Osteoblast (primary cell): Measurements from ENCODE around the gene TNRC18. TPM values are rescaled to one million over a fixed set of nuclear protein-coding genes. Genes with fewer than 3 reads are reported as not detected.
A peak's percentile ranks its signal among the peaks of the same experiment; 100 is the strongest.
"Not testable (repeated sequence)": the region's sequence is repeated elsewhere in the genome, so short reads cannot be mapped to it uniquely, and the experiment has no call there.

Source experiments
- DNase-seq: peaks from one replicate; pipeline ENCODE4 v3.0.0; 2011; ENCODE audit warnings: low spot score, mixed read lengths; ENCODE audit not compliant: insufficient read length; ENCODE audit errors: missing footprints
- H2AFZ ChIP-seq: 2 replicates; pipeline ENCODE4 v1.6.0; 2011; ENCODE audit warnings: mild to moderate bottlenecking, low read length
- H3K27ac ChIP-seq: 2 replicates; pipeline ENCODE4 v1.5.1; 2011; ENCODE audit warnings: mild to moderate bottlenecking, low read depth, low read length, moderate library complexity
- H3K27me3 ChIP-seq: 2 replicates; pipeline ENCODE4 v1.6.0; 2012; ENCODE audit warnings: mild to moderate bottlenecking, control low read depth, inconsistent platforms, low read length, moderate library complexity; ENCODE audit not compliant: insufficient read depth
- H3K36me3 ChIP-seq: 2 replicates; pipeline ENCODE4 v1.5.1; 2011; ENCODE audit warnings: mild to moderate bottlenecking, low read length, control low read depth, moderate library complexity; ENCODE audit not compliant: insufficient read depth
- H3K4me1 ChIP-seq: 2 replicates; pipeline ENCODE4 v1.5.1; 2011; ENCODE audit warnings: mild to moderate bottlenecking, low read length, control low read depth, moderate library complexity; ENCODE audit not compliant: insufficient read depth
- H3K4me2 ChIP-seq: 2 replicates; pipeline ENCODE4 v1.6.0; 2011; ENCODE audit warnings: mild to moderate bottlenecking, low read length; ENCODE audit not compliant: insufficient read depth
- H3K4me3 ChIP-seq: fragments of 200-600 bp; sonication (generic); 3 replicates; pipeline ENCODE4 v1.5.1; 2012; ENCODE audit warnings: mild to moderate bottlenecking, low read length, inconsistent platforms; ENCODE audit not compliant: insufficient read depth
- H3K79me2 ChIP-seq: 2 replicates; pipeline ENCODE4 v1.6.0; 2012; ENCODE audit warnings: mild to moderate bottlenecking, low read length, control low read depth, inconsistent platforms; ENCODE audit not compliant: insufficient read depth
- H3K9me3 ChIP-seq: 2 replicates; pipeline ENCODE4 v1.5.1; 2011; ENCODE audit warnings: low read depth, low read length, control low read depth
- H4K20me1 ChIP-seq: 2 replicates; pipeline ENCODE4 v1.6.0; 2012; ENCODE audit warnings: mild to moderate bottlenecking, low read length, control low read depth; ENCODE audit not compliant: insufficient read depth
- CTCF ChIP-seq: IDR thresholded peaks from 2 replicates; pipeline ENCODE4 v1.5.1; 2011; ENCODE audit warnings: mild to moderate bottlenecking, low read depth, low read length, moderate library complexity; ENCODE audit errors: extremely low read depth
- total RNA-seq: library from RNA; depleted of rRNA; stranded (reverse); fragments of >200 nt; gene quantifications from 2 replicates; pipeline ENCODE4 v1.2.3, GENCODE V29; 2012

Gene TNRC18
- total RNA-seq, 1 donor, result 83.6 TPM

GRCh38 chr7:5315761-5316160 is 107.9 kb downstream of the TNRC18 start:
- H4K20me1 ChIP-seq, result peaks cover 4% of the 10 kb centered on the region
- no peak for TF ChIP-seq CTCF
- no peaks in the 10 kb centered on the region for H3K4me1 ChIP-seq
- peaks cover 1% of the 10 kb centered on the region for H3K79me2 ChIP-seq
- no peak overlapping the region for H3K4me2 ChIP-seq
- no peaks in the 10 kb centered on the region for H3K27me3 ChIP-seq
- peak; percentile 23 for DNase-seq
- no peaks in the 10 kb centered on the region for H3K9me3 ChIP-seq
- H3K4me3 ChIP-seq, result no peak overlapping the region
- no peak overlapping the region for H3K27ac ChIP-seq
- no peak overlapping the region for H2AFZ ChIP-seq
- H3K36me3 ChIP-seq, result peaks cover 40% of the 10 kb centered on the region

GRCh38 chr7:5314864-5315263 is 108.8 kb downstream of the TNRC18 start:
- Histone ChIP-seq H2AFZ (no peak overlapping the region), H3K27ac (no peak overlapping the region), H4K20me1 (peaks cover 6% of the 10 kb centered on the region), H3K4me1 (no peaks in the 10 kb centered on the region), H3K36me3 (peaks cover 36% of the 10 kb centered on the region), H3K79me2 (peaks cover 3% of the 10 kb centered on the region), H3K9me3 (no peaks in the 10 kb centered on the region), H3K27me3 (no peaks in the 10 kb centered on the region), H3K4me3 (no peak overlapping the region), H3K4me2 (no peak overlapping the region)
- DNase-seq, result peak; percentile 35
- TF ChIP-seq CTCF, result no peak

GRCh38 chr7:5313076-5313885 is 110.4 kb downstream of the TNRC18 start:
- H3K4me1 ChIP-seq, H4K20me1 ChIP-seq, H3K79me2 ChIP-seq, H3K9me3 ChIP-seq, H3K27ac ChIP-seq, H2AFZ ChIP-seq, H3K4me3 ChIP-seq, H3K4me2 ChIP-seq, H3K27me3 ChIP-seq, DNase-seq: not testable (repeated sequence)
- H3K36me3 ChIP-seq, result peaks cover 25% of the 10 kb centered on the region

GRCh38 chr7:5312276-5313070 is 111.2 kb downstream of the TNRC18 start:
- not testable (repeated sequence) for H3K9me3 ChIP-seq, H3K4me3 ChIP-seq, H3K4me1 ChIP-seq, H3K27me3 ChIP-seq, H3K27ac ChIP-seq, H4K20me1 ChIP-seq, H3K79me2 ChIP-seq, DNase-seq, H3K4me2 ChIP-seq, H2AFZ ChIP-seq
- peaks cover 28% of the 10 kb centered on the region for H3K36me3 ChIP-seq
